ENCODE measurements around the gene ZMYND10.

The ZMYND10 gene

DNA sequence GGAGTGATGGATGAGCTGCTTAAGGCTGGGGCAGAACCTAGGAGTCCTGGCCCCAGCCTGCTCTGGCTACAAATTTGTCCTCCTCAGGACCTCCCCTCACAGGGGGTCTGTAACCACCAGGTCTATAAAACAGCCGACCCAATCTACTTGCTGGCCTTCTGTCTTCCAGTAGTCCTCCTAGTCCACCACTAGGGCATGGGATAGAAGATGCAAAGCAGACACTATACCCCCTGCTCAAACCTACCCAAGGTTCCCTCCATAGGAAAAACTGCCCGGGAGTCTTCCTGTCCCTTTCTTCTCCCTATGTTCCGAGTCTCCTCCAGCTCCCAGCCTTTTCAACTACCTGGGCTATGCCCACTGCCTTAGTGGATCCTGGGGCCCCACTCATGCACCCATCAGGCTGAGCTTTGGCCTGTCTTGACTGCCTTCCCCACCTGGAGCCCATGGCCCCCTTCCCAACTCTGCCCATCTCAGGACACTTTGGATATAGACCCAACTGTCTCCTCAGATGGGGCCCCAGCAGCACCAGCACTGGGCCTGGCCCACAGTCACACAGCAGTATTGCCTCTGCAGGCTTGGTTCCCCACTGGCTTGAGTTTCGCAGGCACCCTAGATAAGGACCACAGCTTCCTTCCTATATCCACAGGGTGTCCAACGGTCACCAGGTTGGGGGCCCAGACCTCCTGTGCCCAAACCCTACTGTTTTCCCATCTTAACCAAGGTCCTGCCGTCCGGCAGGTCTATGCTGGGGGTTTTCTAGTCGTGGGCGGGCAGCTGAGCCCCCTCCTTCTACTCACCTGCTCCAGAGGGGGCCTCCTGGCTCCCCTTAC is 47.4 kb downstream of the ZMYND10 start:
- TF ChIP-seq, protein P1, sequence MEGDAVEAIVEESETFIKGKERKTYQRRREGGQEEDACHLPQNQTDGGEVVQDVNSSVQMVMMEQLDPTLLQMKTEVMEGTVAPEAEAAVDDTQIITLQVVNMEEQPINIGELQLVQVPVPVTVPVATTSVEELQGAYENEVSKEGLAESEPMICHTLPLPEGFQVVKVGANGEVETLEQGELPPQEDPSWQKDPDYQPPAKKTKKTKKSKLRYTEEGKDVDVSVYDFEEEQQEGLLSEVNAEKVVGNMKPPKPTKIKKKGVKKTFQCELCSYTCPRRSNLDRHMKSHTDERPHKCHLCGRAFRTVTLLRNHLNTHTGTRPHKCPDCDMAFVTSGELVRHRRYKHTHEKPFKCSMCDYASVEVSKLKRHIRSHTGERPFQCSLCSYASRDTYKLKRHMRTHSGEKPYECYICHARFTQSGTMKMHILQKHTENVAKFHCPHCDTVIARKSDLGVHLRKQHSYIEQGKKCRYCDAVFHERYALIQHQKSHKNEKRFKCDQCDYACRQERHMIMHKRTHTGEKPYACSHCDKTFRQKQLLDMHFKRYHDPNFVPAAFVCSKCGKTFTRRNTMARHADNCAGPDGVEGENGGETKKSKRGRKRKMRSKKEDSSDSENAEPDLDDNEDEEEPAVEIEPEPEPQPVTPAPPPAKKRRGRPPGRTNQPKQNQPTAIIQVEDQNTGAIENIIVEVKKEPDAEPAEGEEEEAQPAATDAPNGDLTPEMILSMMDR (IDR thresholded peaks at IDR 0.05; ENCODE audit: insufficient read depth, missing control alignments): no peak
- no peak for FAIRE-seq
- no peak for DNase-seq (ENCODE audit: insufficient read length, low spot score)

DNA sequence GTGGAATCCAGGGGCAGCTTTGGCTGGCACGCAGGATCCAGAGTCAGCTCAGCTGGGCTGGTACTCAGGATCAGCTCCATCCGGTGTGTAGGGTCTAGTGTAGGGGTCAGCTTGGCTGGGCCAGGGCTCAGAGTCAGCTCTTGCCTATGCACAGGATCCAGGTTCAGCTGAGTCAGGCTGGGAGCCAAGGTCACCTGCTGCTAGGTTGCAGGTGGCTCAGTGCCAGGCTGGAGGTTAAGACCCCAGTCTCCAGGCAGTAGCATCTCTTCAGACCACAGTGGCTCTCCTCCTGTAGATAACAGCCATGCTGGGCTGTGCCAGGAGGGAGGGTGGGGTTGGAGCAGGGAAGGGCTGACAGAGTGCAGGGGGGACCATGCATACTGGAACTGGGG is 48.2 kb downstream of the ZMYND10 start:
- FAIRE-seq: no peak
- TF ChIP-seq, protein P1 (IDR thresholded peaks at IDR 0.05; ENCODE audit: insufficient read depth, missing control alignments): no peak
- no peak for DNase-seq (ENCODE audit: insufficient read length, low spot score)

- FAIRE-seq: no peak
- no peak for DNase-seq (ENCODE audit: insufficient read length, low spot score)
- TF ChIP-seq, protein P1 (IDR thresholded peaks at IDR 0.05; ENCODE audit: insufficient read depth, missing control alignments): no peak
Observed at GRCh38 chr3:50296721-50297383, 48.7 kb downstream of the ZMYND10 start.

DNA sequence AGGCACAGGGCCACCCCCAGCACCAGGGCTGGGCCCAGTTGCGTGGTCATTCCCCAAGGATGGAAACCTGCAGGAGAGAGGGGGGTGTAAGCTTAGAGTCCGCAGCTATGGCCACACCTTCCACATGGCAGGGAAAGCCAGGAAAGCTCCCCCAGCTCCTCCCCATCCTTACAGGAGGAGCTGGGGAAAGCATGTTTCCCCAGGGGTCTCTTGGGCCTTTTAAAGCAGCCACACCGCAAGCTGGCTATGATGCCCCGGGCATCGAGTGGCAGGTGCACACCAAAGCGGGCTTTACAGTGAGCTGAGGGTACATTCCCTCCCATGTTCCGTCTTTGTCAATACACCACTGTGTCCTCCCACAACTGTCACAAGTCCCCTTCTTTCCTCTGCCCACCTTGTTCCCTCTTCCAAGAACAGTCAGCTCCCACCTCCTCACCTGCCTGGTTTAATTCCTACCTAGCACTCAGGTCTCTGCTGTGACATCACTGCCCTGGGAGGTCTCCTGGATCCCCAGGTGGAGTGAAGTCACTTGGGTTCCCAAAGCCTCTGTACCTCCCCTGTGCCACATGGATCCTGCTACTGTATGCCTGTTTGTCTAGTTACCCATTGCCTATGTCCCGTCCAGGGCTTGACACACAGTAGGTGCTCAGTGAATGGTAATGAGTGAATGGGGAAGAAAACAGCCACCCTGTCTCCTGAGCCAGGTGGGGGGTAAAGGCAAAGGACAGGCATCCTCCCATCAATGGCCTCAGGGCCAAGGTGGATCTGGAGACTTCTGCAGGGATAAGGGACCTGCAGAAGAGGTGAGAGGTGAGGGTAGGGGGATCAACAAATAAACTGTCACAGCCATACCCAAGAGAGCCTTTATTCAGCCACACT is 49.7 kb downstream of the ZMYND10 start:
- FAIRE-seq (no peak), DNase-seq (ENCODE audit: insufficient read length, low spot score) (no peak)
- TF ChIP-seq, protein P1 (IDR thresholded peaks at IDR 0.05; ENCODE audit: insufficient read depth, missing control alignments): no peak

- FAIRE-seq (no peak), DNase-seq (ENCODE audit: insufficient read length, low spot score) (no peak)
- TF ChIP-seq, protein P1 (IDR thresholded peaks at IDR 0.05; ENCODE audit: insufficient read depth, missing control alignments): no peak
Observed at GRCh38 chr3:50294492-50295403, 50.8 kb downstream of the ZMYND10 start.

GRCh38 chr3:50294089-50294488 is 51.4 kb downstream of the ZMYND10 start:
- TF ChIP-seq, protein P1 (IDR thresholded peaks at IDR 0.05; ENCODE audit: insufficient read depth, missing control alignments): no peak
- DNase-seq (ENCODE audit: insufficient read length, low spot score) (no peak), FAIRE-seq (no peak)

Data from D721Med (cell line).